A549 treated with RU486 at 1 μM for 4 hours (cell line): ENCODE measurements around the gene NUP85. TPM values are rescaled to one million over a fixed set of nuclear protein-coding genes. Genes with fewer than 3 reads are reported as not detected.

Experiments used
- total RNA-seq: library from RNA; stranded (reverse); fragments of 200-300 nt; extraction: Qiagen RNA extraction; gene quantifications from 5 replicates; pipeline ENCODE4 v1.2.3, GENCODE V29; 2022; ENCODE audit warnings: low read depth

Gene NUP85, protein sequence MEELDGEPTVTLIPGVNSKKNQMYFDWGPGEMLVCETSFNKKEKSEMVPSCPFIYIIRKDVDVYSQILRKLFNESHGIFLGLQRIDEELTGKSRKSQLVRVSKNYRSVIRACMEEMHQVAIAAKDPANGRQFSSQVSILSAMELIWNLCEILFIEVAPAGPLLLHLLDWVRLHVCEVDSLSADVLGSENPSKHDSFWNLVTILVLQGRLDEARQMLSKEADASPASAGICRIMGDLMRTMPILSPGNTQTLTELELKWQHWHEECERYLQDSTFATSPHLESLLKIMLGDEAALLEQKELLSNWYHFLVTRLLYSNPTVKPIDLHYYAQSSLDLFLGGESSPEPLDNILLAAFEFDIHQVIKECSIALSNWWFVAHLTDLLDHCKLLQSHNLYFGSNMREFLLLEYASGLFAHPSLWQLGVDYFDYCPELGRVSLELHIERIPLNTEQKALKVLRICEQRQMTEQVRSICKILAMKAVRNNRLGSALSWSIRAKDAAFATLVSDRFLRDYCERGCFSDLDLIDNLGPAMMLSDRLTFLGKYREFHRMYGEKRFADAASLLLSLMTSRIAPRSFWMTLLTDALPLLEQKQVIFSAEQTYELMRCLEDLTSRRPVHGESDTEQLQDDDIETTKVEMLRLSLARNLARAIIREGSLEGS
- total RNA-seq, result 84.5 to 125 TPM (median 100 TPM) in 5 replicates

DNA sequence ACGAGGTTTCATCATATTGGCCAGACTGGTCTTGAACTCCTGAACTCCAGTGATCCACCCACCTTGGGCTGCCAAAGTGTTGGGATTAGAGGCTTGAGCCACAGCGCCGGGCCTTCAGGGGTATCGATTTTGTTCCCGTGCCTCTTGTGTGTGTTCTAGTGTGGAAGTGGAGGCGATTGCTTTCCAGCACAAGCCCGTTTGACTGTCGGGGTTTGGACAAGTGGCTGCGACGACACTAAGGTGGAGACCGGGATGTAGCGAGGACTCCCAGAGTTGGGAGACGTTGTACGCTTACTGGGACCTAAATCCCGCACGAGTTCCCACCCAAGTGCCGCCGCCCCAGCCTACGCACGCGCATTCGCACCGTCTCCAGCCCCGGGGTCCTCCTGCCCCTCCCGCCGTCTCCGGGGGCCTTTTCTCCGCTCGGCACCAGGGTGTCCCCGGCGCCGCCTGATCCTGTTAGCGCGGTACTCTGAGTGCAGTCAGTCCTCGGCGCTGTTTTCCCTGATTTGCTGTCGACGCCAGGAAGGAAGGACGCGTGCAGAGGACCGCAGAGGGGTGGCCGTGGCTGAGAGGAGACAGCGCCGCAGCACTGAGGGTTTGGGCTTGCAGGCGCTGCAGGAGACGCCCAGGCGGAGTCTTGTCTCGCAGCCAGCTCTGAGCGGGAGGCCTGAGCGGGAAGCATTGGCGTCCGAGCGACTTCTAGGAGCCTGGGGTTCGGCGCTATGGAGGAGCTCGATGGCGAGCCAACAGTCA lies at the start of gene NUP85:
Gene NUP85 (plus strand): TSS at position 643 of the 756 bp plus-strand sequence. CDS start 83 bp downstream, at position 726.

DNA sequence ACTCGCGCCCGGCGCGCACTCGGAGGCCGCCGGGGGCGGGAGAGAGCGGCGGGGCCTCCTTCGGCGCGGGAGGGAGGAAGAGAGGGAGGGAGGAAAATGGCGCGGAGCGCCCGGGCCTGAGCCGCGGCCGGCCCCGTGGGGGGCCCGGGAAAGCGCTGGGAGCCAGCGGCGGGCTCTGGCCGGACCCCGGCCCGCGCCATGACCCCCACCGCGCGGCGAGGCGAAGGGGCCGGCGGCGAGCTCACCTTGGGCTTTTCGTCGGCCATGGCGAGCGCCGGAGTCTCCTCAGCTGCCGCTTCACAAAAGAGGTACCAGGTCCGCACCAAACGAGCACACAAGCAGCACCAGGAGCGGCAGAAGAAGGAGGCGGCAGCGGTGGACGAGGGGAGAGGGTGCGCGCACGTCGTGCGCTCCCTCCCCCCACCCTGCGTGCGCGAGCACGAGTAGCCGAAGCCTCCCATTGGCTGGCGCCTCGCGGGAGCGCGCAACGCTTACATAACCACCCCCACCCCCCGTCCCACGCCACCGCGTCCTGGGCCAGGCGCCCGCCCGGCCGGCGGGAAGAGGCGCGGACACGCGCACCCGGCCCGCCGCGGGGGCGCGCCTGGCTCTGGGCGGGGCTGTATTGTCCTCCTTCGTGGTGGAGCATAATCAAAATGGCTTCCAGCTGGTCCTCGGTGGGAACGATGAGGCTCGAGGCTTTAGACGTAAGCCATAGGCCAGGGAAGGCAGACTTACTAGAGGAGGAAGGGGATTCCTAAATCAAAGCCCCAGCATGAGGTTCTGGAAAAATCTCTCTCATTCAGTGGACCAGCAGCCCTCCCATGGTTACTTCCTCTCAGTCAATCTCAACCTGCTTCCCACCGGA lies 22.7 kb upstream of the NUP85 start, which contains the start of gene SUMO2:
Gene SUMO2 (minus strand): TSS at position 391 of the 868 bp plus-strand sequence. CDS start 125 bp downstream, at position 266.

DNA sequence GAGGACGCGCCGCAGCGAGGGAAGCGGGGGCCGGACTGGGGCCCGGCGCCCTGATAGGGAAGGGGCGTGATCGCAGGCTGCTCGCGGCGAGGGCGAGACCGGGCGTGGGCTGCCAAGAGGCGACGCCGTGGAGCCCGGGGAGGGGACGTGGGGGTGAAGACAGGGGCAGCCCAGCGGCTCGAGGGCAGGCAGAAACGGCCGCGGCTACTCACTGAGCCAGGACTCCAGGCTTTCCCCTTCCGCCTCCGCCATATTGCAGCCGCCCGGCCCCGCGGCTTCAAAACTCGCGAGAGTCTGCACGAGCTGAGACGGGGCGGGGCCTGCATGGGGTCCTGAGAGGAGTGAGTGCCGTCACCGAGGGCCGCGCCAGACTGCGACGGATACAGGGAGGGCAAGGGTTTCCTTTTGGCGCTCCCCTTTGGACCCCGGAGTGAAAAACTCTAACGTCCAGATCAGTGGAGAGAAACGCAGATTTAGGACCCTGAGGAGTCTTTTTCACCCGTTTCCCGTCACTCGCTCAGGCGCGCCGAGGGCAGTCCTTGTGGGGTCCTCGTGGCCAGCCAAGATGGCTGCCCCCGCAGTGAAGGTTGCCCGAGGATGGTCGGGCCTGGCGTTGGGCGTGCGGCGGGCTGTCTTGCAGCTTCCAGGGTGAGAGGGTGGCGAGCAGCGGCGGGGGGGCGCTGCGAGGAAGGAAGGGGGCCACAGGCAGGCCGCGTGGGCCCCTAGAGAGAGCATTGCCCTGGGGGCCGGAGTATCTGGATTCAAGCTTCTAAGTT lies 56.0 kb downstream of the NUP85 start, which contains the start of the genes GGA3 and MRPS7:
Gene GGA3 (minus strand): TSS at position 271 of the 776 bp plus-strand sequence. CDS start 19 bp downstream, at position 252.
Gene MRPS7 (plus strand): TSS at position 544 of the 776 bp plus-strand sequence. CDS start 22 bp downstream, at position 566.

DNA sequence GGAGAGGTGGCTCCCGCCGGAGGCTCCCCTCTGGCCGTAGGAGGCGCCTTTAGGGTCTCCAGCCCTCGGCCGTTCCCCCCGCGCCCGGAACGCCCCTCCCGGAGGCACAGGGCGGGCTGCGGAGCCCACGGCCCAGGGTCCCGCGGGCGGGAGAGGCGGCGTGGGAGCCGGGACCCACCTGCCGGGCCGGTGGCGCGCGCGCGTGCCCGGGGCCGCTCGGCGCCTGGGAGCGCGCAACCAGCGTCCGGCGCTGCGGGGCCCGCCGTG lies 65.4 kb downstream of the NUP85 start, which contains the start of gene MIF4GD:
Gene MIF4GD (minus strand): TSS at position 266 of the 267 bp plus-strand sequence. CDS start 1,036 bp downstream, outside the sequence.

Other genes with a start within 250 kb of the NUP85 start
- 6.1 to 9.2 TPM (median 9.0 TPM) in 5 replicates for gene HID1, start 232.9 kb upstream of the NUP85 start, total RNA-seq
- 35.6 to 53.4 TPM (median 48.8 TPM) in 5 replicates for gene CDR2L, start 218.0 kb upstream of the NUP85 start, total RNA-seq
- gene MRPL58, start 193.0 kb upstream of the NUP85 start, total RNA-seq, result 76.3 to 88.4 TPM (median 82.0 TPM) in 5 replicates
- gene ATP5PD, start 158.7 kb upstream of the NUP85 start, total RNA-seq, result 461 to 594 TPM (median 516 TPM) in 5 replicates
- 28.0 to 30.8 TPM (median 29.8 TPM) in 5 replicates for gene KCTD2, start 158.5 kb upstream of the NUP85 start, total RNA-seq
- 22.1 to 37.5 TPM (median 30.9 TPM) in 5 replicates for gene SLC16A5, start 117.7 kb upstream of the NUP85 start, total RNA-seq
- 17.1 to 22.7 TPM (median 18.6 TPM) in 5 replicates for gene ARMC7, start 95.7 kb upstream of the NUP85 start, total RNA-seq
- gene NT5C, start 73.9 kb upstream of the NUP85 start, total RNA-seq, result 82.9 to 136 TPM (median 131 TPM) in 5 replicates
- 699 to 981 TPM (median 832 TPM) in 5 replicates for gene JPT1, start 51.2 kb upstream of the NUP85 start, total RNA-seq
- gene SUMO2, start 22.7 kb upstream of the NUP85 start, total RNA-seq, result 369 to 399 TPM (median 390 TPM) in 5 replicates
- 22.7 to 29.3 TPM (median 27.7 TPM) in 5 replicates for gene GGA3, start 55.9 kb downstream of the NUP85 start, total RNA-seq
- gene MRPS7, start 56.2 kb downstream of the NUP85 start, total RNA-seq, result 143 to 203 TPM (median 172 TPM) in 5 replicates
- gene MIF4GD, start 65.6 kb downstream of the NUP85 start, total RNA-seq, result 32.8 to 37.8 TPM (median 37.2 TPM) in 5 replicates
- 18.2 to 25.0 TPM (median 21.2 TPM) in 5 replicates for gene SLC25A19, start 83.8 kb downstream of the NUP85 start, total RNA-seq
- gene GRB2, start 200.0 kb downstream of the NUP85 start, total RNA-seq, result 97.4 to 132 TPM (median 98.2 TPM) in 5 replicates